Keratinocyte (primary cell): ENCODE data around the gene PECR. TPM values are rescaled to one million over a fixed set of nuclear protein-coding genes. Genes with fewer than 3 reads are reported as not detected.

Experiments
- DNase-seq: peaks from one replicate; pipeline ENCODE4 v3.0.0-alpha.2; 2011; ENCODE audit warnings: low read depth, missing footprints, low spot score
- FAIRE-seq: peaks from 2 replicates; lab custom pipeline; 2011; peaks lifted over from hg19 to GRCh38; lab: Jason Lieb, UNC
- H2AFZ ChIP-seq: 2 replicates; pipeline ENCODE4 v1.6.0; 2012; ENCODE audit warnings: low read length, control low read depth, inconsistent platforms; ENCODE audit not compliant: control insufficient read depth
- H3K27ac ChIP-seq: 2 replicates; pipeline ENCODE4 v1.5.1; 2011; ENCODE audit warnings: low read length; ENCODE audit not compliant: control insufficient read depth, insufficient read depth
- H3K27me3 ChIP-seq: 3 replicates; pipeline ENCODE4 v1.6.0; 2011; ENCODE audit warnings: low read length; ENCODE audit not compliant: control insufficient read depth, insufficient read depth; ENCODE audit errors: extremely low read depth
- H3K36me3 ChIP-seq, 2 experiments: 2 replicates in 1 of 2; 3 replicates in 1 of 2; pipeline ENCODE4 v1.5.1; 2011; ENCODE audit warnings: low read length in 2 of 2, mild to moderate bottlenecking in 1 of 2; ENCODE audit not compliant: control insufficient read depth in 2 of 2, insufficient read depth in 2 of 2; ENCODE audit errors: extremely low read depth in 1 of 2
- H3K4me1 ChIP-seq: 3 replicates; pipeline ENCODE4 v1.5.1; 2011; ENCODE audit warnings: low read length; ENCODE audit not compliant: control insufficient read depth, insufficient read depth; ENCODE audit errors: extremely low read depth
- H3K4me2 ChIP-seq: 3 replicates; pipeline ENCODE4 v1.6.0; 2011; ENCODE audit warnings: low read depth, low read length; ENCODE audit not compliant: control insufficient read depth, insufficient read depth; ENCODE audit errors: extremely low read depth
- H3K4me3 ChIP-seq, 3 experiments: fragments of 200-600 bp in 1 of 3; sonication (generic) in 1 of 3; 2 replicates in 2 of 3; 3 replicates in 1 of 3; pipeline ENCODE4 v1.5.1; 2011 to 2016; ENCODE audit warnings: low read length in 3 of 3, mild to moderate bottlenecking in 3 of 3, control low read depth in 2 of 3, inconsistent platforms in 1 of 3, low read depth in 1 of 3, mixed read lengths in 1 of 3, mixed run types in 1 of 3, moderate library complexity in 1 of 3; ENCODE audit not compliant: control insufficient read depth in 2 of 3, insufficient read depth in 2 of 3; ENCODE audit errors: extremely low read depth in 1 of 3
- H3K79me2 ChIP-seq: 2 replicates; pipeline ENCODE4 v1.6.0; 2012; ENCODE audit warnings: low read length; ENCODE audit not compliant: control insufficient read depth, insufficient read depth
- H3K9ac ChIP-seq: 3 replicates; pipeline ENCODE4 v1.6.0; 2011; ENCODE audit warnings: low read length; ENCODE audit not compliant: control insufficient read depth, insufficient read depth; ENCODE audit errors: extremely low read depth
- H3K9me1 ChIP-seq: 3 replicates; pipeline ENCODE4 v1.6.0; 2011; ENCODE audit warnings: low read length; ENCODE audit not compliant: control insufficient read depth, insufficient read depth; ENCODE audit errors: extremely low read depth
- H3K9me3 ChIP-seq: 2 replicates; pipeline ENCODE4 v1.5.1; 2012; ENCODE audit warnings: low read depth, low read length; ENCODE audit not compliant: control insufficient read depth
- H4K20me1 ChIP-seq: 3 replicates; pipeline ENCODE4 v1.6.0; 2011; ENCODE audit warnings: low read length; ENCODE audit not compliant: control insufficient read depth, insufficient read depth; ENCODE audit errors: extremely low read depth
- EZH2 ChIP-seq: IDR thresholded peaks from one replicate; pipeline ENCODE4 v1.6.1; 2012; ENCODE audit warnings: inconsistent platforms, mild to moderate bottlenecking, low read length, moderate library complexity
- dilution Hi-C: fragments of 300-500 bp; cut with MboI; formaldehyde crosslinking; loops from one replicate; pipeline ENCODE4 v1.7.0; 2020; ENCODE audit warnings: low sequenced_read_pairs; ENCODE audit not compliant: extremely low pct_ligation_motif_present
- polyA plus RNA-seq, 5 experiments: library from polyadenylated mRNA; depleted of rRNA in 3 of 5; stranded (reverse) in 3 of 5; stranded (forward) in 1 of 5; unstranded in 1 of 5; fragments of >200 nt; gene quantifications; 1 replicate in 1 of 5; 2 replicates in 3 of 5; 3 replicates in 1 of 5; pipeline versions ENCODE4 v1.2.1 to v1.2.3, GENCODE V29; 2011 to 2012; ENCODE audit warnings: missing spikeins in 2 of 5, low read depth in 1 of 5, low replicate concordance in 1 of 5
- TF ChIP-seq, protein P1 (sequence below), 3 experiments: IDR thresholded peaks in 1 of 3; conservative IDR thresholded peaks in 1 of 3; optimal IDR thresholded peaks in 1 of 3; 2 replicates in 2 of 3; 3 replicates in 1 of 3; pipeline versions ENCODE3 to v1.5.1; 2011; ENCODE audit warnings: low read length in 3 of 3, mild to moderate bottlenecking in 3 of 3, moderate library complexity in 2 of 3, control low read depth in 1 of 3, inconsistent platforms in 1 of 3; ENCODE audit not compliant: insufficient read depth in 2 of 3; ENCODE audit errors: extremely low read depth in 1 of 3

The PECR gene
- polyA plus RNA-seq, 1 donor (not counting 4 experiments of a cell fraction or from before 2014, with no cell fraction given), result 12.0 TPM

DNA sequence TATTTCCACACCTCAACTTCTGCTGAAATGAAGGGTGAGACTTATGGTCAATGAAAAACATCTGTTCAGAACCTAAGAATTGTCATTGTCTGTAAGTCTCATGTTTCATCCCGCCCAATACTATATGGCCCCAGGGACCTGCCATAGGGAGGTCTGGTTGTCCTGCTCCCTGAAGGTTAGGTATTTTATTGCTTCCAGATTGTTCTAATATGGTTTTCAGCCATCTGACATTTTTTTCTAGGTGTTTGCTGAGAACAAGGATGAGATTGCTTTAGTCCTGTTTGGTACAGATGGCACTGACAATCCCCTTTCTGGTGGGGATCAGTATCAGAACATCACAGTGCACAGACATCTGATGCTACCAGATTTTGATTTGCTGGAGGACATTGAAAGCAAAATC, 34.8 kb upstream of the PECR start:
- no peak overlapping the region for H2AFZ ChIP-seq
- peaks cover 34 to 43% of the 10 kb centered on the region in 2 experiments for H3K36me3 ChIP-seq
- no peaks in the 10 kb centered on the region for H3K9me3 ChIP-seq
- DNase-seq, result no peak
- TF ChIP-seq, protein P1, sequence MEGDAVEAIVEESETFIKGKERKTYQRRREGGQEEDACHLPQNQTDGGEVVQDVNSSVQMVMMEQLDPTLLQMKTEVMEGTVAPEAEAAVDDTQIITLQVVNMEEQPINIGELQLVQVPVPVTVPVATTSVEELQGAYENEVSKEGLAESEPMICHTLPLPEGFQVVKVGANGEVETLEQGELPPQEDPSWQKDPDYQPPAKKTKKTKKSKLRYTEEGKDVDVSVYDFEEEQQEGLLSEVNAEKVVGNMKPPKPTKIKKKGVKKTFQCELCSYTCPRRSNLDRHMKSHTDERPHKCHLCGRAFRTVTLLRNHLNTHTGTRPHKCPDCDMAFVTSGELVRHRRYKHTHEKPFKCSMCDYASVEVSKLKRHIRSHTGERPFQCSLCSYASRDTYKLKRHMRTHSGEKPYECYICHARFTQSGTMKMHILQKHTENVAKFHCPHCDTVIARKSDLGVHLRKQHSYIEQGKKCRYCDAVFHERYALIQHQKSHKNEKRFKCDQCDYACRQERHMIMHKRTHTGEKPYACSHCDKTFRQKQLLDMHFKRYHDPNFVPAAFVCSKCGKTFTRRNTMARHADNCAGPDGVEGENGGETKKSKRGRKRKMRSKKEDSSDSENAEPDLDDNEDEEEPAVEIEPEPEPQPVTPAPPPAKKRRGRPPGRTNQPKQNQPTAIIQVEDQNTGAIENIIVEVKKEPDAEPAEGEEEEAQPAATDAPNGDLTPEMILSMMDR (optimal IDR thresholded peaks at IDR 0.05 in 1 of 3, IDR thresholded peaks at IDR 0.05 in 1 of 3, conservative IDR thresholded peaks at IDR 0.05 in 1 of 3; ENCODE audit: extremely low read depth in 1 of 3, insufficient read depth in 2 of 3, low read length in 3 of 3), result no peak
- no peak for TF ChIP-seq EZH2
- H3K27ac ChIP-seq, result no peak overlapping the region
- no peak overlapping the region for H3K9ac ChIP-seq
- peaks cover 70% of the 10 kb centered on the region for H3K79me2 ChIP-seq
- dilution Hi-C loops, result no loop called here
- H3K4me1 ChIP-seq, result peaks cover 9% of the 10 kb centered on the region
- H3K4me2 ChIP-seq, result no peak overlapping the region
- no peaks in the 10 kb centered on the region for H4K20me1 ChIP-seq
- no peak overlapping the region for H3K4me3 ChIP-seq
- no peak for FAIRE-seq
- H3K9me1 ChIP-seq, result no peaks in the 10 kb centered on the region
- H3K27me3 ChIP-seq, result no peaks in the 10 kb centered on the region

DNA sequence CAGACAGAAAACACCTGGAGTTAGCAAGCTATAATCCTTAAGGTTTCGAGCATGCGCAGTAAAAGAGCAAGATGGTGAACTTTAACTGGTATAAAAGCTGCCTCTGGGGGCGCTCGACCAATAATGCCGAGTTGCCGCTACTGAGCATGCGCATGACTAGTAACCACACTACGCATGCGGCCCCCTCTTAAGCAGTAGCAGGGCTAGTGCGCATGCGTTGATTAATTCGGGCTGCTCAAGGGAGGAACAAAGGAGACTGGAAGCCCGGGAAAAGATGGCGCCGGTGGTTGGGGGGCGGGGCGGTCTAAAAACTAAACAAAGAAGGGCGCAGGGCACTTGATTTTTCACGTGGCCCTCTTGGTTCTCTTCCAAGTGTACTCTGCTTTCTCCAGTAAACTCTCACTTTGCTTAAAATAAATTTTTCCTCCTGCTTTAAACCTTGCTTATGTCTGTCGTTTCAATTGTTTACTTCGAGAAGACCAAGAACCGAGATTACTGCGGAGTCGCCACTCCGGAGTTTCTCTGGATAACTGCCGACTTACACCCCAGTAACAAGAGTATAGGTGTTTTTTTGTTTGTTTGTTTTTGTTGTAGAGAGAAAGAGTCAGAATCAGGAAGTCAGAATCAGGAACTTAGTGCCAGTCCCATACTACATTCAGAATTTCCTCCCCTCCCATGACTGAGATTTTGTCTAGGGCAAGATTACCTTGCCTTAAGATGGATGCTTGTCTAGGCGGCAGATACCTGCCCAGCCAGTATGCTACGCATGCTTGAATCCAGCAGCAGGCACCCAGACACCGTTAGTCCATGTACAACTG, 33.3 kb upstream of the PECR start:
- Histone ChIP-seq H3K9ac (peak overlapping the region; percentile 91), H3K36me3 (peaks cover 32 to 38% of the 10 kb centered on the region in 2 experiments), H3K27me3 (no peaks in the 10 kb centered on the region), H3K4me1 (peaks cover 21% of the 10 kb centered on the region), H3K9me3 (no peaks in the 10 kb centered on the region), H4K20me1 (no peaks in the 10 kb centered on the region), H2AFZ (peak overlapping the region; percentile 85), H3K27ac (peak overlapping the region; percentile 95), H3K4me3 (peak overlapping the region; percentile 45 to 89 (median 88)), H3K79me2 (peaks cover 76% of the 10 kb centered on the region), H3K4me2 (peak overlapping the region; percentile 99), H3K9me1 (no peaks in the 10 kb centered on the region)
- dilution Hi-C loops, result no loop called here
- TF ChIP-seq EZH2, result no peak
- TF ChIP-seq, protein P1 (optimal IDR thresholded peaks at IDR 0.05 in 1 of 3, IDR thresholded peaks at IDR 0.05 in 1 of 3, conservative IDR thresholded peaks at IDR 0.05 in 1 of 3; ENCODE audit: extremely low read depth in 1 of 3, insufficient read depth in 2 of 3, low read length in 3 of 3), result peak; percentile 89 to 97 (median 89)
- peak; percentile 91 for FAIRE-seq
- DNase-seq, result peak; percentile 98
